ENCODE data around the gene KY.

The KY gene

DNA sequence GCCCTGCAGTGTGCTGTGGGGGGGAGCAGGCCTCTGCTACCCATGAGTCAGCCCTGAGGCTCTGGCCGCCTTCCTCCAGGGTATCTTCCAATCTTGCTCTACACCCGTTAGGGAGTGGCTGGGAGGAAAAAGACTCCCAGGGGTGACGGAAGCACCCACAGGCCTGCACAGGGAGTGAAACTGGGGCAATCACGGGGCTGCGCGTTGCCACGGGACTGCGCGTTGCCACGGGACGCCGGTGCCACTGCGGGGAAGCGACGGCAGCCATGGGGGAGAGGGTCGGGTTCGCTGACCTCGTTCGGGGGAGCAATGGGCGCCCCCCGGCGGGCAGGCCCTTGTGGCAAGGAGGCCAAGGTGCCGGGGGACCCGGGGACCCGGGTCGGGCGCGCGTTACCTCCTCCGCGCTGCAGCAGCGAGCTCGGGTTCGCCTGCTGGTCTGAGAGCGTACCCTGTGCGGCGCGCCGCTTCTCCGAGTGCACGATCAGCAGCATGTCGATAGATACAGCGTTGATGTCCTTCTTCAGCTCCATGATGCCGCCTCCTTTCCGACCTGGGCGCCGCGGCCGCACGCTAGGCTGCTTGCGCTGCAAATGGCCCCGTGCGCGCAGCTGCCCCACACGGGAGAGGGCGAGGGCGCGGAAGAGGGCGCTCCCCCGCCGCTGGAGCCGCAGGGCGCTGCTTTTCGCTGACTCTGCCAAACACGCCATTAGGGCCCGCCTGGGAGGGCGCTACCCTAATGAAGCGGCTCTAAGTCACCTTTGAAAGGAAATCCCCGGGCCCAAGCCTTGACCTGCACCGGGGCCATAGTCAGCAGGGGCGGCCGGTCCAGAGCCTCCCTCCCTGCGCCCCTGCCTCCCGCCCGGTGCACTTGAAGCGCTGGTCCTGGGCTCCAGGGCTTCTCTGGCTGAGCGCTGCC lies at the start of gene KY:
Gene KY, minus strand, starts transcription at position 592 of the 916 bp plus-strand sequence. Its CDS starts 62 bp downstream, at position 530.
- no peak for DNase-seq

- no peak for DNase-seq
Measured at GRCh38 chr3:134699721-134700120, 48.9 kb upstream of the KY start.

GRCh38 chr3:134699141-134699711 lies 48.4 kb upstream of the KY start:
- DNase-seq = no peak

DNA sequence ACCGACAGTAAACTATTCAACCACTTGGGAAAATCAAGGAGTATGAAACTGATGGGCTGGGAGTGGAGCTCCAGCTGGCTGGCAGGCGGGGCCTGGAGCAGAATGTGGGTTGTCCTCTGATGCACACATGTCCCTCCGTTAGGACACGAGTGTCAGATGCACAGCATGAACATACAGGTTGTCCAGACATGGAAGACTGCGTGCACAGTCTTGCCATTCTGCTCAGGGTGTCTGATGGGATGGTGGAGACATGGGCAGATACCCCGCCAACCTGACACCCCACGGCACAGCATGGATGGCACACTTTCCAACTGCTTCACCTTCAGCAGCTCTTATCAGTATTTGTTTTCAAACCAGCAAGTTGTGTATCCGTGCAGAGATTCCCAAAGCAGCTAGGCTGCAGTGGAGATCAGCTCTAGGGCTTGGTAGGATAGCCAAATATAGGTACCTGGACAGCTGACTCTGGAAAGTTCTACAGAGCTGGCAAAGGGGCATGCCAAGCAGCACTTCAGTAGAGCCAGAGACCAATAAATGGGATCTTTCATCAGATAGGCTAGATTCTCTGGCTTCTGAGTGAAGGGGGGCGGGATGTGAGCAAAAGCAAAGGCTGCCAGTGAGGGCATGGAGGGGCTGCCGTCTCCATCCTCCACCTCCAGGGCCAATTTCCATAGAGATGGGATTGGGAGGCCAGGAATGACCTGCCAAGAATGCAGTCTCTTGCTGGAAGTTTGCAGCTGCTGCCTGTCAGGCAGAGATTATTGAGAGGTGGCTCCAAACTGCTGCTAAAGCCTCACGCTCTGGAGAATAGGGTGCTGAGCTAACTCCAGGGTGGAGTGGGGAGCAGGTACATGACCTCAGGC lies 47.2 kb upstream of the KY start:
- DNase-seq = no peak

DNA sequence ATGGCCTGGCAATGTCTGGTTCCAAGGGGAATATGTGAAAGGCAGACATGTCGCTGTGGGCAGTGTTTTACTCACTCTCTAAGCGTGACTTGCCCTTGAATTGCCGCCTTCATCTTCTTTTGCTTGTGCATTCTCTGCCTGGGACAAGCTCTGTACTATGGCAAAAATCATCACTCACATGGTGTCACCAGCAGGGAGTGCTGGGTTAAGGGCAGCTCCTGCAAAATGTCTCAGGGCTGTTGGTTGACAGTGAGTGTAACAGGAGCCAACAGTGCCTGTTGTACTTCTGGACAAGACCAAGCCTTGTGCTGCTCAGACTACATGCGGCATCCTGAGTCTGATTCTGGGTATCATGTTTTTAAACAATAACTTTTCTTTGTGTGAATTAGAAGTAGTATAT lies 45.3 kb upstream of the KY start:
- DNase-seq = no peak

DNA sequence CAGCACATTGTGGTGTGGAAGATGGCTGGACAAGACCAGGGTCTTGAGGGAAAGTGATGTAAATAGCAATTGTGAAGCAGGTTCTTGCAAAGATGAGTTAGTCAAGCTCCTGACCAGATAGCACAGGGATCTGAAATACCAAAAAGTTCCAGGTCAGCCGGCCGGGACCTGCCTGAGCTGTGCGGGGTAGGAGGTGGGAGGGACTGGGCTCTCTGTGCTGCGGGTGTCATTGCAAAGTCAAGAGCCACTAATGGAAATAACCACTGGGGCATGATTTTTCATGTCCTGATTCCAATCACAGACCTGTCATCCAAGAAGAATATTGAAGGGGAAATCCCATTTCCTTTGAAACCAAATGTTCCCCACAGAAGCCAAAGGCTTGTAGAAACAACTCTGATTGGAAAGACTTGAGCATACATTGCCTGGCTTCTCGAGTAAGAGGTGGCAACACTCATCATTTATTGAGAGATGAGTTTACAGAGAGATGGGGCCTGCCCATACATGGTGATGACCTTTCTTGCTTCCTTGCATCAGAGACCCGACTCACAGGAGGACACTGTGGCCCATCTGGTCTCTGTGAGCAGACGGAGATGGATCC lies 44.2 kb upstream of the KY start:
- no peak for DNase-seq

- DNase-seq = no peak
Measured at GRCh38 chr3:134694466-134694865, 43.6 kb upstream of the KY start.

DNA sequence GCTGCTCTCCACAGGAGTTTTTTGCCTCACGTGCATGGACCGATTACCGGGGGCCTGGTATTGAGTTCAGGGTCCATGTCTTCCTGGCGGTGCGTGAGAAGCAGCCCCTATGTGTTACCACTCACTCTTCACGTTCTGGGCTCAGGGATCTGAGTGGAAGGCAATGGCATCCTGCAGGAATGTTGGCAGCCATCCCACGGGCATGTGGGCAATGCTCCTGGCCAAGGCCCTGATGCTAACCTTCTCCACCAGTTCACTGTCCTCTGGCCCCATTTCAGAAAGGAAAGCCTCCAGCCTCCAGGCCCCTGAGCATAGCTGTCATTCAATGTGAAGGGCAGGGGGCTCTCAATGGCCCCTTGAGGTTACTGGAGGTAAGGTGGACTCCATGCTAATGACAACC lies 43.0 kb upstream of the KY start:
- DNase-seq = no peak

- DNase-seq = no peak
Measured at GRCh38 chr3:134693226-134693625, 42.4 kb upstream of the KY start.

DNA sequence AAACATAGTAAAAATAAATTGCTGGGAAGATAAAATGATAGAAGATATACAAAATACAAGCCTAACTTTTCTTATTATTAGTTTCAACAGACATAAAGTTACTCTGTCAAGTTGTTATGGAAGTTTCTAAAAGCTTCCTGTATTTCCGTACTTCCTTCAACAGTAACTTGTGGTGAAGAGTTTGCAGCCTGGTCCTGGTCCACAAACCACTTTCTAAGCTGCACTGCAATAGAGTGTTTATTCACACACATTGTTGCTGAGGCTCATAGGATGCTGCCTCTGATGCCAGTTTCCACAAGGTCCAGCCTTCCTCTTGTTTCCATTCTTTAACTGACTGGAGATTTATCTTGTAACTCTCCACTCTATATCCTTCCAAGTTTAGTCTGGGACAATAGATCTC lies 39.4 kb upstream of the KY start:
- DNase-seq = no peak

DNA sequence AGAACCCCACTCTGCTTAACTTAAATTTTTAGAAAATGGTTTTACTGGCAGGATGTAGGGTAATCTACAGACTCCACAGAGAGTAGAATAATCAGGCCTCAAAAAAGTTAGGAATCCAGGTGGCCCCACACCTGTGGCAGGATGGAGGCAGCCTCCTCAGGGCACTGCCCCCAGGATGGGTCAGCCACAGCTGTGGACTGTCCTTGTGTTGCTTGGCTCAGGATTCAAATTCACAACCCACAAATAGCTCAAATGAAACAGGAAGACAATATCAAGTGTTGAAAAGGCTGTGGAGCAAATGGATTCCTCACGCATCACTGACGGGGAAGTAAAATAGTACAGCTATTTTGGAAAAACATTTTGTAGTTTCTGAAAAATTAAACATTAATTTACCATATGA lies 36.8 kb upstream of the KY start:
- no peak for DNase-seq

DNA sequence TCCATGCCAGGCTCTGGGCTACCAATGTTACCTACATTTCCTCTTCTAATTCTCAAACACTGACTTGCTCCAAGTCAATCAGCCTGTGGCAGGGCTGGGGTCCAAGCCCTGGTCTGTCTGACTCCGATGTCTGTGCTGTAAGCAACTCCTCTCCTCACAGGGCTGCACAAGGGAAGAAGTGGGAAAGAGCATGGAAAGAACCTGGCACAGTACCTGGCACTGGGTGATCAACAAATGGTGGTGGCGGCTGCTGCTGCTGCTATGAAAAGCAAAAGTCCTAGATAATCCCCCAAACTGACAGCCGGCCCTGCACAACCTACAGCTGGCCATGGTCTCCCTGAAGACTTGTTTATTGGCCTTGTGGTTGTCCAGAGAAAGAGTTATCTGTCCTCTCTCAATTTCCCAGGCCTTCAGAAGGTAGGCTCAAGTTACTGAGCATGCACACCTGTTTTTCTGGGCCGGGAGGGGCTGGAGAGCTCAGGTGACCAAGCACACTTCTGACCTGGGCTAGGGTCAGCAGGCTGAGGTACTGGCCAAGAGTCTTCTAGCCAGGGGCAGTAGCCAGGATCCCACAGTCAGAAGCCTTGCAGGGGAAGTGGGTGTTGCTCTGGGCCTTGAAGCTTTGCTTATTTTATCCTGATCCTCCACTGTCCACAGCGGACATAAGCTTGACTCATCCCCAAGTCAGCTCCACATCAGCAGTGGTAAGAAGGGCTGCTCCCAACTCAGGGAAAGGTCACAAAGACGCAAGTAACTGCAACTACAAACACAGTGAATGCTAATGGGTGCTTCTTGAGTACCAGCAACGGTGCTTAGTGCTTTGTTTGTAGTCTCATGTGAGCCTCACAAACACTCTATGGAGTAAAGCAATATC lies 35.3 kb upstream of the KY start:
- DNase-seq = no peak

- DNase-seq = no peak
Measured at GRCh38 chr3:134682196-134682880, 31.5 kb upstream of the KY start.

DNA sequence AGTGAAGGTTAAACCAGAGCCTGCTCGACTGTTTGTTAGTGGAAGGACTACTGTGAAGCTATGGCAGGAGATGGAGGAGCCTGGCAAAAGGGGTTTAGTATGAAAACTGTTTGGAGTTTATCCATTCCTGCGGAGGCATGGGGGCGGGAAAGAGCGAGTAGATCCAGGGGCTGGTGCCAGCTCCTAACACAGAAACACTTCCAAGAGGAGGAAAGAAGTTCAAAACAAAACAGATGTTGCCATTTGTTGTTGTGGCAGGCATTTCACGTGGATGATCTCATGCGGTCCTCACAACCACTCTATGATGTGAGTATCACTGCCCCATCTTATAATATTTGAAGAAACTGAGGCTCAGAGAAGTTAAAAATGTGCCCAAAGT lies 30.7 kb upstream of the KY start:
- DNase-seq = no peak

GRCh38 chr3:134680796-134681521 lies 30.1 kb upstream of the KY start:
- DNase-seq = no peak

DNA sequence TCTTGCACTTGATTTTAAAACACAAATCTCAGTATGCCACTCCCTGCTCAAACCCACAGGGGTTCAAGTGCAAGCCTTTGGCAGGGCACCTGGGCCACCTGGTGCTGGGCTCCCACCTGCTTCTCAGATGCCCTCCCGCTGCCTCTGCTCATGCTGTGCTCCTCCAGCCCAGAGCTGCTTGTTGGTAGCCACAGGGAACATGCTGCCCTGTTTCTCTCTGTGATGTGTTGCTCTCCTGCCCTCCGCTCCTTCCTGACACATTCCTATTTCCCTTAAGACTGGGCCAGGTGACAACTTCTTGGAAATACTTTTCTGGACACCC lies 27.1 kb upstream of the KY start:
- no peak for DNase-seq

DNA sequence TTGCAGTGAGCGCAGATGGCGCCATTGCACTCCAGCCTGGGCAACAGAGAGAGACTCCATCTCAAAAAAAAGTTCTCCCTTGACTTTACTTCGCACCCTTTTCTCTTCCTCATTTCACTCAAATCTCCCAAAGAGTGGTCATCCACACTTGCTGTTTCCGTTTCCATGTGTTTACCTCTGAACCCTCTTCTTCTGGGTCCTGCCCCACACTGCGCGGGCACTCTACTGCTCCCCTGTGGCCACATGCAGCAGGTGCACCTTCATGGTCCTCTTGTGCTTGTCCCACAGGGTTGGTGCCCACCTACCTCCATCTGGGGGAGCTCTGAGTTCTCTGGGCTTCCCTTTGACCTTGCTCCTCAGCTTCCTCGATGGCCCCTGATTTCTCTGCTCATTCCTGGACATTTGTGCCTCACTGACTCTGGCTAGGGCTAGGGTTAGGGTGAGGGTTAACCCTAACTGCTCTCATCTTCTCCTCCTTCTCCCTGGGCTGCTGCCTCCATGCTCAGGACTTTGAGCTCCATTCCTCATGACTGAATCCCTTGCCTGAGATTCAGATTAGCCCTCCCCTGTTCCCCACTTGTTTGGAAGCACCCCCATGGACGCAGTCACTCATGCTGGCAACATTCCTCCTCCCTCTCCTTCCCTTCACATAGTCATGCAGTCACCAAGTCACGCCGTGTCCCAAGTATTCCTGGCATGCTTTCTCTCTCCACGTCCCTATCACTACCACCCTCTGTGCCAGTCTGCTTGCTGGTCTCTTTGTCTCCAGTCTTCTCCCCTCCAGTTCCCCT lies 26.6 kb upstream of the KY start:
- DNase-seq = no peak

GRCh38 chr3:134675726-134676256 lies 25.0 kb upstream of the KY start:
- DNase-seq = no peak

- DNase-seq = no peak
Measured at GRCh38 chr3:134672571-134672970, 21.7 kb upstream of the KY start.

DNA sequence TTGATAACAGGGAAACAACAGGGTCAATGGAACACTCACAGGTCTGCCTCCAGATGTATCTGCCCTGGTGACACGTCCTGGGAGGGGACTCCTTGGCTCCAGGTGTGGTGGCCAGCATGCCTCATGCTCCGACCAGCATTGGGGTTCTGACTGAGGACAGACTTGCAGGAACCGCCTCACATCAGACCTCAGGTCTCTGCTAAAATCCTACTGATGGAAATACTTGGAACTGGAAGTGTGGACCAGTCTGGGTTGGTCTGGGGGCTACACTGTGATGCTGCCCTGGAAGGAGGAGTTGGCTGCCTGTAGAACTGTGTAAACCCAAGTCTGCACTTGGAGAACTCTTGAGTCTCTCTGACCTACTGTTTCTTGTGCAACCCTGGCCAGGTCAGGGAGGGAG lies 17.1 kb upstream of the KY start:
- DNase-seq = no peak

All from activated naive CD4-positive, alpha-beta T cell (primary cell).